ENCODE measurements around the gene CCL21.

Gene CCL21

DNA sequence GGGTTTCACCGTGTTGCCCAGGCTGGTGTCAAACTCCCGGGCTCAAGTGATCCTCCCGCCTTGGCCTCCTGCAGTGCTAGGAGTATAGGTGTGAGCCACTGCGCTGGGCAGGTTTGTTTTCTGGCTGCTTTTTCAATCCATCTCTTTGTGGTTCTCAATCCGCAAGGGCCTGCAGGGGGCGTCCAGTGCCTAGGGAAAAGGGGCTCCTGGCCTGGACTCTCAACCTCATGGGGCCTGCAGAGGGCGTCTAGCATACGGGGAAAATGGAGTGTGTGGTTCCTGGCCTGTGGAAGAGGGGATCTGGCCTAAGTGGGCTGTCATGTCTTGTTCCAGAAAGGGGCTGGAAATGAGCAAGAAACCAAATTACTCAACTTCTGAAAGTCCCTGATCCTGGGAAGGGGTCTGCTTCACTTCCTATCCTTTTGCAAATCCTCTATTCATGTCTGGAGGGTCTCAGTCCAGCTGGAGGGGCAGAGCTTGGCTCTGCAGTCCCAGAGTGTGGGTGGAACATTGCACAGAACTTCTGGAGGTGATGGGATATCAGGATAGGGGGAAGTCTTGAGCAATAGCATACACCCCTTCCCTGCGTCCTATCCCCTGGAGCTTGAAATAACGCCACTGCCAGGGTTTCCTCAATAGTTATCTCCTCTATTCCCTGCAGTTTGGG, 34.8 kb downstream of the CCL21 start:
- peak; percentile 16 to 47 for DNase-seq (ENCODE audit: low read depth in 1 of 2, low spot score in 1 of 2)

DNA sequence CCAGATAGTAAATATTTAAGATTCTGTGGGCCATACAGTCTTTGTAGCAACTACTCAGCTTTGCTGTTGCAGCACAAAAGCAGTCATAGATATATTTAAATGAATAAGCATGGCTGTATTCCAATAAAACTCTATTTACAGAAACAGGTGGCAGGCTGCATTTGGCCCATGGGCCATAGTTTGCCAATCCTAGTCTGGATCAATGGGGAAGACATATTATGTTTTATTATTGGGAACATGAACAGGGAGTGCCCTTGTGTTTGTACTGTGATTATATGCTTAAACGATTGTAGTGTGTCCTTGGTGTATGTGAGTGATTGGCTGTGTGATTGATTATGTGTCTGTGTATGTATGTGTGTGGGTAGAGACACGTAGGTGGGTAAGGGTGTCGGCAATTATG, 35.5 kb downstream of the CCL21 start:
- DNase-seq (ENCODE audit: low read depth in 1 of 2, low spot score in 1 of 2), result no peak

DNA sequence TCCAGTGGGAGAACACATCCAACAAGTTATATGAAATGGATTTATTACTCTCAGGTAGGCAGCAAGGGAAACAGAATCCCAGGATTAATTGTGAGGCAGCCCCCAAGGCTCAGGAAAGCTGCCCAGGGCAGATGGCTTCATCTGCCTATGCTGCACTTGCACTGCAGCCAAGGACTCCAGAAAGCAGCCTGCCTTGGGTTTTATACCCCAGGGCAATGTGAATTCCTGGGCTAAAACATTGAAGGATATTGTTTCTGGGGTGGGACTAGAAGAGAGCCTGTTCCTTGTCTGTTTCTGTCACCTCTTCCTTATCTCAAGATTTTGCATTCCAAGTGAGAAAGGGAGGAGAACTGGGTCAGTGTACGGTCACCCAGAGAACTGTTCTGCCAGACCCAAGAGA, 38.6 kb downstream of the CCL21 start:
- DNase-seq (ENCODE audit: low read depth in 1 of 2, low spot score in 1 of 2), result no peak

DNA sequence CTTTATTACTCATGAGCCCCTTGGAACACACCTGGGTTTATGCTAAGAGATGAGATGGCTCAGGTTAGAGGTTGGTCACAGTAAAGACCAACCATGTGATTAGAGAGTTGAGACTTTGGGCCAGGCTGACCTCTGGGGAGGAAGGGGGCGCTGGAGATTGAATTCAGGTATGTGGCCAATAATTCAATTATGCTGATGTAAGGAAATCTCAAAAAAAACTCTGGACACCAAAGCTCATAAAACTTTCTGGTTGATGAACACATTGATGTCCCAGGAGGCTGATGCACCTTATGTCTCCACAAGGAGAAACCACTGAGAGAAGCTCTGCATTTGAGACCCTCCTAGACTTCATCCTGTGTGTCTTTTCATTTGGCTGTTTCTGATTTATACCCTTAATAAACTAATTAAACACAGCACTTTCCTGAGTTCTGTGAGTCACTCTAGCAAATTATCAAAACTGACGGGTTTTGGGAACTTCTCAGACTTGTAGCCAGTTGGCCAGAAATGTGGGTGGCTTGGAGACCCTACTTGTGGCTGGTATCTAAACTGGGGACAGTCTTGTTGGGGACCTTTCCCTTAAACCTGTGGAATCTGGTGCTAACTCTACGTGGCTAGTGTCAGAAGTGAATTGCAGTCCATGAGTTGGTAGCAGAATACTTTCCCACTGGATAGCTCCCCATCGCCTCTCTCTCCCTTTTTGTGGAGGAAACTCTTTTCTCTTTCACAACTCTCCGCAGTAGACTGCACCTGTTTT, 40.0 kb downstream of the CCL21 start:
- DNase-seq (ENCODE audit: low read depth in 1 of 2, low spot score in 1 of 2), result no peak

DNA sequence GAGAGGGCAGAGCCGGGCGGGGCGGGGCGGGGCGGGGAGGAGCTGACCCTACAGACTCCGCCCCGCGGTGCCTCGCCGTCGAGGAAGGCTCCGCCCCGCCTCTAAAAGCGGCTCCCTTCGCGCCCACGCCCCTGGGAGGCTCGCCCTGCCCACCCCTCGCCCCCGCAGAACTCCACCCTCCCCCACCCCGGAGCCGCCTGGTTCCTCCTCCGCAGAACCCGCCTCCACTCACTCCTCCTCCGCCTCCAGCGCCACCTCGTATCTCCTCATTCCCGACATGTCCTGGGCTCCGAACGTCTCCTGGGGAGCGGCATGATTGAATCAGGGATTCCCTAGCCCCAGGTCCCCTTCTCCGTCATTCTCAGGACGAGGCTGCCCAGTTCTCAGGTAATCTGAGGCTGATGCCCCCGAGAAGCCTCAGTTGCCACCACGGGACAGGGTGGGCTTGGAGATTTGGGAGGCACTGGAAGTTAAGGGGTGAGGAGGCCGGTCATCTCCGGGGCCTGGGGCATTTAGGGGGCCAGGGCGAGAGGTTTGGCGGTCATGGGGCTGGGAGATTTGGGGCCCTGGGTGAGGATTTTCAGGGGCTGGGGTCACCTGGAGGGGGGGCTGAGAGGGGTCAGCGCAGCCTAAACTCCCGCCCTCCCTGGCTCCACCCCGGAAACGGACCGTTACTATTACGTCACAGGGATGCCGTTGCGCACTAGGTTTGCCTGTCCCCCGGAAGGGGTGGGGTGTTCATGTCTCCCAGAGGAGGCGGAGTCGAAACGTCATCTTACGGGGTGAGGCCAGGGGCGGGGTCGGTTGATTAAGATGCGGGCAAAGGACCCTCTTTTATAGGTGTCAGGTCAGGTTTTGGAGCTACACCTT, 44.3 kb downstream of the CCL21 start:
- DNase-seq (ENCODE audit: low read depth in 1 of 2, low spot score in 1 of 2), result peak; percentile 60 to 78

DNA sequence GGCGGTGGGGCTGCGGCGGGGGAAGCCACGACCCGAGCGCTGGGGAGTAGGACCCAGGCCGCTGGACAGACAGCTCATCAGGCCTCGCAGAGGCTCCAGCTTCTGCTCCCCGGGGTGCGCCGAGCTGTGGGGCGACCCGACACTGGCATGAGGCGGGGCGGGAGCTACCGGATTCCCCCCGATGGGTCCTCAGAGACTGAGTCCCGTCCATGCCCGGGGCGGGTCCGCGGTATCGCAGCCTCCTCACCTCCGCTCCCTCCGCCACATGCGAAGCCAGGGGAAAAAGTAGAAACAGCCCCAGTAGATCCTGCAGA, 44.9 kb downstream of the CCL21 start:
- no peak for DNase-seq (ENCODE audit: low read depth in 1 of 2, low spot score in 1 of 2)

DNA sequence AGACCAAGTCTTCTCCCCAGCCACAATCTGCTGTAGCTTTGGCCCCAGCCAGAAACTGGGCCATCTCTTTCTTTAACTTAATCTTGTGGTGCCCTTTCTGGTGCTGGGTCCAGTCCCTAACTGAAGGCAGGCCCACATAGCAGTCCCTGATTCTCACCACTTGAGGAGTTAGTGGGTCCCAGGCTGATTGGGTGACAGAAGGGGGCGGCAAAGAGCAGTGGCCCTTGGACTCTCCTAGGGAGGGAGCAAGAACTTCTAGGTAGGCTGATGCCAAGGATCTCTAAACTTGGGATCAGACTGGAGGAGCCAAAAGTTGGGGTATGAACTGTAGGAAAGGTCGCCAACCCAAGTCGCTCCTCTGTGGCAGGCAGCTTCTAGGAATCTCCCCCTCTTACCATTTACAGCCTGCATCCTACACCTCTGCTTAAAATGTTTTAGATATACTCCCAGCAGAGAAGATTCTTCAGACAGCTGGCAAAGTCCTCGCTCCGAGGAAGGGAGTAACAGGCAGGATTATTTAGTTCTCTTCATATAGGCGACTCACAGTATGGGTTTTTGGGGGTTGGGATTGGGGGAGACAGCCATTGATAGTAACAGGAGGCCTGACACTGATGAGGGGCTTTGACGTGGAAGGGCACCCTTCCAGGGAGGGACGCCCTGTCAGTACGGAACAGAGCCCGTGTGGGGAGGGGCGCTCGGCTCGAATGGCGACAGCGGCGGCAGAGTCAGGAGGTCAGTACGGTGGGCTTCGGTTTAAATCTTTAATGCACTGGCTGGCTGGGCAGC, 45.5 kb downstream of the CCL21 start:
- DNase-seq (ENCODE audit: low read depth in 1 of 2, low spot score in 1 of 2), result peak; percentile 12 to 54

DNA sequence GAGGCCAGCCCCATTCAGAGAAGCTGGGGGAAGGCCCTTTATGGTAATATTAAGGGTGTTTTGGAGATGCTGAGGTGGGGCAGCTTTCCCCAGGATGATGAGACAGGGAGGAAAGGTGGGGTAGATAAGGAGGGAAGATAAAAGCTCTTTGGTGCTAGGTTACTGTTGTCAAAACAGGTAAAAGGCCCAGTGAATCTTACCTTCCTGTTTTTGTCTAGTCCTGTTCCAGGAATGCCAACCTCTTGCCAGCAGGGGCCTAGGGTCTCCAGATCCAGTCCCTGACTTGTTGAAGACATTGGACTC, 46.7 kb downstream of the CCL21 start:
- DNase-seq (ENCODE audit: low read depth in 1 of 2, low spot score in 1 of 2), result no peak

DNA sequence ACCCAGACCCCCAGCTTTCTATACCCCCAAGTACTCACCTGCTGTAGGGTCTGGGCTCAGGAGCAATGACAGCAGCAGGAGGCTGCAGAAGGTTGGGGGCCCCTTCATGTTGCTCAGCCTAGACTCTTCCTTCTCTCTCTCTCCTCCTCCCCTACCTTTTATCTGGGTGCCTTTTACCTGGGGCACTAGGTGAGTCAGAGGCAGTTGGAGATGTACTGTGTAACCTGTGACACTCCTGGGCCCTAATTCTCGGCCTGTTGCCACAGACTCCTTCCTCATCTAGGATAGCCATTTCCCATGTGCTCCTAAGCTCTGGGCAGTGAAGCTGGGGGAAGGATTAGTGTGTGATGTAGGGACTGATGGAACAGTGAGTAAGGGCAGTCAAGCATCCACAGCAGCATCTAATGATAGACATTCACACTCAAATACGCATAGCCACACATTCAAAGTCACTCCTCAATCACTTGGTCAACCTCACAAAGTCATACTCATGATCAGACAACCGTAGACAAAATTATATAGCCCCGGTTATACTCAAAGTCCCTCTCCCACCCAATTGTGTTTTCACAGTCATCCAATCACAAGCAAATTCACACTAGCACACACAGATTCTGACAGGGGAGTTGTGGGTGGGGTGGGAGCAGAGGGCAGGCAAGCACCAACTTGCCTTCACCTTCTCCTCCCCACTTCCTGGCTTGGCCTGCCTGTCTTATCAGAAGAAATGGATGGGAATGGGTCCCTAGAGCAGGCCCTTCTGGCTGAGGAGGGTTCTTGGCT, 47.2 kb downstream of the CCL21 start, which contains the start of gene CCL27:
Gene CCL27, minus strand, starts transcription at position 132 of the 777 bp plus-strand sequence. Its CDS starts 24 bp downstream, at position 108.
- DNase-seq (ENCODE audit: low read depth in 1 of 2, low spot score in 1 of 2), result no peak

DNA sequence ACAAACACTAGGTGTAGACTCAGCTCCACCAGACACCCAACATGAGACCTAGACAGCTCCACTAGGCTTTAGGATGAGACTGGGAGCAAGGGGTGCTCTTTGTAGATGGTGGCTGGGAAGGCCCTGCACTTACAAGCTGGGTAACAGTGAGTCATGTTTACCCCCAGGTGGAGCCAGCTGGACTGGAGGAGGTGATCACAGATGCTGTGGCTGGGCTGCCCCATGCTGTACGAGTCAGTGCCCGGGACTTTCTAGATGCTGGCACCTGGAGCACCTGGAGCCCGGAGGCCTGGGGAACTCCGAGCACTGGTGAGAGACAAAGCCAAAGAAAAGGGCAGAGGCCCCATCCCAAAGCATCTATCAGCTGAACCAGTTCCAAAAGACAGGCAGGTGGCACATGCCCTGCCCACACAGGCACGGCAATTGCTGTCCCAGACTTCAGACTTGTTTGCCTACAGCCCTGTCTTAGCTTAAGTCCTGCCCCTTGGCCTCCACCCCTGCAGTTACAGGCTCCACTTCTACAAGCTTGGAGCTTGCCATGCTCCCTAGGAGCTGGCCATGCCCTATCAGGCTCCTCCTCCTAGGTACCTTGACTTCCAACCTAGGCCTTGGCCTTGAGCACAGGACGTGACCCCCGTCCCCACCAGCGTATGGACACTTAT, 50.2 kb downstream of the CCL21 start:
- no peak for DNase-seq (ENCODE audit: low read depth in 1 of 2, low spot score in 1 of 2)
